ENCODE data around the gene HIVEP3.

HIVEP3 gene

GRCh38 chr1:41875487-41875886, 43.2 kb downstream of the HIVEP3 start:
- TF ChIP-seq, protein P1, sequence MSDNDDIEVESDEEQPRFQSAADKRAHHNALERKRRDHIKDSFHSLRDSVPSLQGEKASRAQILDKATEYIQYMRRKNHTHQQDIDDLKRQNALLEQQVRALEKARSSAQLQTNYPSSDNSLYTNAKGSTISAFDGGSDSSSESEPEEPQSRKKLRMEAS (IDR thresholded peaks at IDR 0.05): no peak
- TF ChIP-seq TAF1 (IDR thresholded peaks at IDR 0.05; ENCODE audit: low read depth) (no peak), NFIC (IDR thresholded peaks at IDR 0.05) (no peak)

DNA sequence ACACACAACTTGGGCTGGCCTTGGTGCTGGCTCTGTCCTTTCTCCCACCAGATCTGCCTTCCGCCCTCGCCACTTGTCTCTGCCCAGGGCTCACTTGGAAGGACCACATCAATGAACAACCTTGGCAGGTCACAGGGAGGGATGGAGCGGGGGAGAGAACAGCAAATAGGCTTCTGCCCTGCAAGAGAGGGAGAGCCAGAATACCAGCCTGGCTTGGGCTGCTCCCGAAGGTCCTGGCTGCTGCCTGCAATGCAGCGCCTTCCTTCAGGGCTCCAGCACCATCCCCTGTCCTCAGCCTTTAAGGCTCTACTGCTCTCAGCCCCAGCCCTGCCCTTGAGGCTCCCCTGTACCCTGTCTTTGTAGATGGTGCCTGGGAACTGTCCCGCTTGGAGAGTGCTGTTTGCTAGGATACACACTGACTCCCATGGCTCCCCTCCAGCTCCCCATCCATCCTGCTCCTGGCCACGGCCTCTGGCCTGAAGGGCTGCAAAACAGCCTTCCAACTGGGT, 43.8 kb downstream of the HIVEP3 start:
- TF ChIP-seq CEBPB (IDR thresholded peaks at IDR 0.05) (no peak), ZBTB7A (IDR thresholded peaks at IDR 0.05; ENCODE audit: low read depth) (no peak), EGR1 (IDR thresholded peaks at IDR 0.05) (no peak), CREB1 (IDR thresholded peaks at IDR 0.05; ENCODE audit: low read depth) (no peak), EP300 (IDR thresholded peaks at IDR 0.05; ENCODE audit: borderline replicate concordance) (no peak), YY1 (IDR thresholded peaks at IDR 0.05; ENCODE audit: low read depth) (no peak), RAD21 (IDR thresholded peaks at IDR 0.05; ENCODE audit: low read depth) (no peak), NFIC (IDR thresholded peaks at IDR 0.05) (no peak), TAF1 (IDR thresholded peaks at IDR 0.05; ENCODE audit: low read depth) (no peak), TEAD4 (IDR thresholded peaks at IDR 0.05) (no peak)
- TF ChIP-seq, protein P1 (IDR thresholded peaks at IDR 0.05): no peak
- TF ChIP-seq, protein P2, sequence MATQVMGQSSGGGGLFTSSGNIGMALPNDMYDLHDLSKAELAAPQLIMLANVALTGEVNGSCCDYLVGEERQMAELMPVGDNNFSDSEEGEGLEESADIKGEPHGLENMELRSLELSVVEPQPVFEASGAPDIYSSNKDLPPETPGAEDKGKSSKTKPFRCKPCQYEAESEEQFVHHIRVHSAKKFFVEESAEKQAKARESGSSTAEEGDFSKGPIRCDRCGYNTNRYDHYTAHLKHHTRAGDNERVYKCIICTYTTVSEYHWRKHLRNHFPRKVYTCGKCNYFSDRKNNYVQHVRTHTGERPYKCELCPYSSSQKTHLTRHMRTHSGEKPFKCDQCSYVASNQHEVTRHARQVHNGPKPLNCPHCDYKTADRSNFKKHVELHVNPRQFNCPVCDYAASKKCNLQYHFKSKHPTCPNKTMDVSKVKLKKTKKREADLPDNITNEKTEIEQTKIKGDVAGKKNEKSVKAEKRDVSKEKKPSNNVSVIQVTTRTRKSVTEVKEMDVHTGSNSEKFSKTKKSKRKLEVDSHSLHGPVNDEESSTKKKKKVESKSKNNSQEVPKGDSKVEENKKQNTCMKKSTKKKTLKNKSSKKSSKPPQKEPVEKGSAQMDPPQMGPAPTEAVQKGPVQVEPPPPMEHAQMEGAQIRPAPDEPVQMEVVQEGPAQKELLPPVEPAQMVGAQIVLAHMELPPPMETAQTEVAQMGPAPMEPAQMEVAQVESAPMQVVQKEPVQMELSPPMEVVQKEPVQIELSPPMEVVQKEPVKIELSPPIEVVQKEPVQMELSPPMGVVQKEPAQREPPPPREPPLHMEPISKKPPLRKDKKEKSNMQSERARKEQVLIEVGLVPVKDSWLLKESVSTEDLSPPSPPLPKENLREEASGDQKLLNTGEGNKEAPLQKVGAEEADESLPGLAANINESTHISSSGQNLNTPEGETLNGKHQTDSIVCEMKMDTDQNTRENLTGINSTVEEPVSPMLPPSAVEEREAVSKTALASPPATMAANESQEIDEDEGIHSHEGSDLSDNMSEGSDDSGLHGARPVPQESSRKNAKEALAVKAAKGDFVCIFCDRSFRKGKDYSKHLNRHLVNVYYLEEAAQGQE (IDR thresholded peaks at IDR 0.05; ENCODE audit: low read depth): no peak

- TF ChIP-seq EP300 (IDR thresholded peaks at IDR 0.05; ENCODE audit: borderline replicate concordance) (no peak), RAD21 (IDR thresholded peaks at IDR 0.05; ENCODE audit: low read depth) (no peak), TAF1 (IDR thresholded peaks at IDR 0.05; ENCODE audit: low read depth) (no peak), YY1 (IDR thresholded peaks at IDR 0.05; ENCODE audit: low read depth) (no peak), CREB1 (IDR thresholded peaks at IDR 0.05; ENCODE audit: low read depth) (no peak), ZBTB7A (IDR thresholded peaks at IDR 0.05; ENCODE audit: low read depth) (no peak), TEAD4 (IDR thresholded peaks at IDR 0.05) (no peak)
- TF ChIP-seq, protein P2 (IDR thresholded peaks at IDR 0.05; ENCODE audit: low read depth): no peak
- TF ChIP-seq, protein P3, sequence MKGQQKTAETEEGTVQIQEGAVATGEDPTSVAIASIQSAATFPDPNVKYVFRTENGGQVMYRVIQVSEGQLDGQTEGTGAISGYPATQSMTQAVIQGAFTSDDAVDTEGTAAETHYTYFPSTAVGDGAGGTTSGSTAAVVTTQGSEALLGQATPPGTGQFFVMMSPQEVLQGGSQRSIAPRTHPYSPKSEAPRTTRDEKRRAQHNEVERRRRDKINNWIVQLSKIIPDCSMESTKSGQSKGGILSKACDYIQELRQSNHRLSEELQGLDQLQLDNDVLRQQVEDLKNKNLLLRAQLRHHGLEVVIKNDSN (IDR thresholded peaks at IDR 0.05): no peak
These were observed 44.5 kb downstream of the HIVEP3 start for GRCh38 chr1:41874151-41874719.

DNA sequence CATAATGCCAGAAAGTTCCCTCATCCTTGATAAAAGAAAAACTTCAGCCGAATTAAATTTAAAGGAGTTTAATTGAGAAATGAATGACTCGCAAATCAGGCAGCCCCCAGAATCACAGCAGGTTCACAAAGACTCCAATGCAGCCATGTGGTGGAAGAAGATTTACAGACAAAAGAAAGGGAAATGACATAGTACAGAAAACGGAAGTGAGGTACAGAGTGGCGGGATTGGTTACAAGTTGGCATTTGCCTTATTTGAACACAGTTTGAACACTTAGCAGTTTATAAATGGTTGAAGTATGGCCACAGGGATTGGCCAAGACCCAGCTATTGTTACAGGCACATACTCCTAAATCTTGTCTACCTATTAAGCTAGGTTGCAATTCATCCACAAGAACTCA, 46.6 kb downstream of the HIVEP3 start:
- TF ChIP-seq TAF1 (IDR thresholded peaks at IDR 0.05; ENCODE audit: low read depth) (no peak), EGR1 (IDR thresholded peaks at IDR 0.05) (no peak), ZBTB7A (IDR thresholded peaks at IDR 0.05; ENCODE audit: low read depth) (no peak), YY1 (IDR thresholded peaks at IDR 0.05; ENCODE audit: low read depth) (no peak), CEBPB (IDR thresholded peaks at IDR 0.05) (no peak), NFIC (IDR thresholded peaks at IDR 0.05) (no peak), CREB1 (IDR thresholded peaks at IDR 0.05; ENCODE audit: low read depth) (no peak), FOXM1 (IDR thresholded peaks at IDR 0.05; ENCODE audit: borderline replicate concordance, low read depth) (no peak), EP300 (IDR thresholded peaks at IDR 0.05; ENCODE audit: borderline replicate concordance) (no peak), TEAD4 (IDR thresholded peaks at IDR 0.05) (no peak), TCF12 (IDR thresholded peaks at IDR 0.05; ENCODE audit: low read depth) (no peak), RAD21 (IDR thresholded peaks at IDR 0.05; ENCODE audit: low read depth) (no peak)
- TF ChIP-seq, protein P1 (IDR thresholded peaks at IDR 0.05): no peak
- TF ChIP-seq, protein P3 (IDR thresholded peaks at IDR 0.05): no peak
- TF ChIP-seq, protein P2 (IDR thresholded peaks at IDR 0.05; ENCODE audit: low read depth): no peak
